ENCODE measurements around the gene RNF167. TPM values are rescaled to one million over a fixed set of nuclear protein-coding genes. Genes with fewer than 3 reads are reported as not detected.

RNF167 gene
- polyA plus RNA-seq, 1 donor from 2014 or later, result 64.1 TPM

- no peak overlapping the region for H3K4me2 ChIP-seq (ENCODE audit: low read length)
- no peak overlapping the region for H3K9ac ChIP-seq (ENCODE audit: low read length)
- TF ChIP-seq RAD21 (conservative IDR thresholded peaks at IDR 0.05), result no peak
- no peak for TF ChIP-seq REST (IDR thresholded peaks at IDR 0.05; ENCODE audit: borderline replicate concordance)
- no peak overlapping the region for H3K4me3 ChIP-seq (ENCODE audit: low read length)
- no peak overlapping the region for H3K27ac ChIP-seq (ENCODE audit: low read length)
- H3K9me3 ChIP-seq (ENCODE audit: low read length), result no peaks in the 10 kb centered on the region
- no peaks in the 10 kb centered on the region for H3K9me2 ChIP-seq (ENCODE audit: insufficient read depth, low read length)
- no peak overlapping the region for H2AFZ ChIP-seq (ENCODE audit: low read depth, low read length)
- H3K27me3 ChIP-seq (ENCODE audit: insufficient read depth, low read depth, low read length), result no peaks in the 10 kb centered on the region
- no peaks in the 10 kb centered on the region for H3K79me2 ChIP-seq (replicated peaks; ENCODE audit: insufficient read depth, low read length)
- peaks cover 3% of the 10 kb centered on the region for H3F3A ChIP-seq (ENCODE audit: insufficient read depth, low read length, poor library complexity, severe bottlenecking)
- no peaks in the 10 kb centered on the region for H3K36me3 ChIP-seq (ENCODE audit: insufficient read depth, low read length)
- H4K20me1 ChIP-seq (ENCODE audit: insufficient read depth), result no peaks in the 10 kb centered on the region
Measured at GRCh38 chr17:4972322-4972721, 32.3 kb downstream of the RNF167 start.

DNA sequence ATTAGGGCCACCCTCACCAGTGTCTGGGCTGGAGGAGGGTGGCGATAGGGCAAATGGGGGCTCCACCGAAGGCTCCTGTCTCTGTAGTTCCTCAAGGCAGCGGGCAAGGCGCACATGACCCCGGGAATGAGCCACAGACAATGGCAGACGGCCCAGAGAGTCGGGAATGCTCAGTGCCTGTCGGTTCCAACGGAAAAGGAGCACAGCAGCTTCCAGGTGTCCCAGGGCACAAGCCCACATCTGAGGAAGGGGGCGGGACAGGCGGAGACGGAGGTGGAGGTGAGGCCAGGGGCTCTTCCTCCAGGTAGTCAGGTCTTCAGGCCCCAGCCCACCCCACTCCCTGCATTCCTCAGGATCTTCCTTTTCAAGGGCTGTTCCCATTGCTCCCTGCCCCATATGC lies 32.7 kb downstream of the RNF167 start:
- H2AFZ ChIP-seq (ENCODE audit: low read depth, low read length), result no peak overlapping the region
- H4K20me1 ChIP-seq (ENCODE audit: insufficient read depth), result no peaks in the 10 kb centered on the region
- H3F3A ChIP-seq (ENCODE audit: insufficient read depth, low read length, poor library complexity, severe bottlenecking), result peaks cover 3% of the 10 kb centered on the region
- TF ChIP-seq EP300 (conservative IDR thresholded peaks at IDR 0.05; ENCODE audit: poor library complexity, severe bottlenecking) (no peak), REST (IDR thresholded peaks at IDR 0.05; ENCODE audit: borderline replicate concordance) (no peak), TAF1 (IDR thresholded peaks at IDR 0.05; ENCODE audit: low read depth) (no peak), MXI1 (conservative IDR thresholded peaks at IDR 0.05; ENCODE audit: poor library complexity, severe bottlenecking) (no peak), POLR2AphosphoS5 (IDR thresholded peaks at IDR 0.05) (no peak), EZH2 (IDR thresholded peaks at IDR 0.05; ENCODE audit: borderline replicate concordance, insufficient read depth, low read length, poor library complexity, severe bottlenecking) (no peak), RAD21 (conservative IDR thresholded peaks at IDR 0.05) (no peak), SMC3 (conservative IDR thresholded peaks at IDR 0.05; ENCODE audit: poor library complexity) (no peak), CTCF (IDR thresholded peaks at IDR 0.05; ENCODE audit: poor library complexity, severe bottlenecking) (no peak)
- no peak overlapping the region for H3K4me2 ChIP-seq (ENCODE audit: low read length)
- H3K9ac ChIP-seq (ENCODE audit: low read length), result no peak overlapping the region
- H3K9me2 ChIP-seq (ENCODE audit: insufficient read depth, low read length), result no peaks in the 10 kb centered on the region
- H3K4me3 ChIP-seq (ENCODE audit: low read length), result no peak overlapping the region
- no peak overlapping the region for H3K27ac ChIP-seq (ENCODE audit: low read length)
- H3K27me3 ChIP-seq (ENCODE audit: insufficient read depth, low read depth, low read length), result no peaks in the 10 kb centered on the region
- no peaks in the 10 kb centered on the region for H3K36me3 ChIP-seq (ENCODE audit: insufficient read depth, low read length)
- no peaks in the 10 kb centered on the region for H3K79me2 ChIP-seq (replicated peaks; ENCODE audit: insufficient read depth, low read length)
- no peaks in the 10 kb centered on the region for H3K9me3 ChIP-seq (ENCODE audit: low read length)
